ENCODE measurements around the gene PYCR2.
A peak's percentile ranks its signal among the peaks of the same experiment; 100 is the strongest.
"Not testable (repeated sequence)": the region's sequence is repeated elsewhere in the genome, so short reads cannot be mapped to it uniquely, and the experiment has no call there.

PYCR2 gene

DNA sequence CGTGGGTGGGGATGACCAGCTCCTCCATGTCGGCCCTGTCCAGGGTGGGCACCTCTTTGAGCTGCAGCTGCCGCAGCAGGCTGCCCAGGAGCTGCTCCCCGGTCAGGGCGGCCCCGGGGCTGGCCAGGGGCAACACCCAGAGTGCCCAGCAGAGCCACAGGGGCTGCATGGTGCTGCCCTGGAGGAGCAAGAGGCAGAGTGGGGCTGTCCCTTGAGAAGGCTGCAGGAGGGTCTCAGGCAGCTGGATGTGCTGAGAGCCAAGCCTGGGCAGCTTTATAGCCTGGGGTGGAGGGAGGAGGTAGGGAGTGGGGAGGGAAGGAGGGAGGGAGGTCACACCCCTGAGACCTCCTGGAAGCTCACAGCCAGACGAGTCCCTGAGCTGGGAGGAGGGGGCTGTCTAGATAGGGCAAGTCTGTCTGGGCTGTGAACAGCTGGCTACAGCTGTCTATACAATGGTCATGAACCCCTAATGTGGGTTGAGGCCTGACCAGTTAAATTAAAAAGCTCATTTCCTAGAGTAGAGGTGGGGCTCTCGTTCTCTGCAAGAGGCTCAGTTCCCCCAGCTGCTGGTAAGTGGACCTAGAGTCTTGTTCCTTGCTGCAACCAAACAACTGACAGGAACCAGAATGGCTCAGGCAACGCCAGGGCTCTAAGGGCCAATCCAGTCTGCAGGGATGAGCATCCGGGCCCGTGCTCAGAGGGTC, 35.0 kb downstream of the PYCR2 start, which contains the start of gene LEFTY1:
Gene LEFTY1, minus strand, starts transcription at position 249 of the 704 bp plus-strand sequence. Its CDS starts 80 bp downstream, at position 169.
- no peak for DNase-seq

- no peak for DNase-seq
Measured at GRCh38 chr1:225888289-225888897, 35.7 kb downstream of the PYCR2 start.

GRCh38 chr1:225887554-225888288, 36.3 kb downstream of the PYCR2 start:
- not testable (repeated sequence) for DNase-seq

DNA sequence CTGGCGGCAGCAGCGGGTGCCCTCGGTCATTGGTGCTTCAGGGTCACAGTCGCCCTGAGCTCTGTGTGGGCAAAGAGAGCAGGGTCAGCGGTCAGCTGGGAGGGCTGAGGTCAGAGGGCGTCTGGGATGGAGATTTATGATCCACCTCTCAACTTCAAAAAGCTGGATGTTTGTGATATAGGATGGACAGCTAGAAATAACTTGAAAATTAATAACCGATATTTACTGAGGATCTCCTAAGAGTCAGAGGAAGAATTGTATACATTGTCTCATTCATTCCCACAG, 37.1 kb downstream of the PYCR2 start:
- DNase-seq, result no peak

DNA sequence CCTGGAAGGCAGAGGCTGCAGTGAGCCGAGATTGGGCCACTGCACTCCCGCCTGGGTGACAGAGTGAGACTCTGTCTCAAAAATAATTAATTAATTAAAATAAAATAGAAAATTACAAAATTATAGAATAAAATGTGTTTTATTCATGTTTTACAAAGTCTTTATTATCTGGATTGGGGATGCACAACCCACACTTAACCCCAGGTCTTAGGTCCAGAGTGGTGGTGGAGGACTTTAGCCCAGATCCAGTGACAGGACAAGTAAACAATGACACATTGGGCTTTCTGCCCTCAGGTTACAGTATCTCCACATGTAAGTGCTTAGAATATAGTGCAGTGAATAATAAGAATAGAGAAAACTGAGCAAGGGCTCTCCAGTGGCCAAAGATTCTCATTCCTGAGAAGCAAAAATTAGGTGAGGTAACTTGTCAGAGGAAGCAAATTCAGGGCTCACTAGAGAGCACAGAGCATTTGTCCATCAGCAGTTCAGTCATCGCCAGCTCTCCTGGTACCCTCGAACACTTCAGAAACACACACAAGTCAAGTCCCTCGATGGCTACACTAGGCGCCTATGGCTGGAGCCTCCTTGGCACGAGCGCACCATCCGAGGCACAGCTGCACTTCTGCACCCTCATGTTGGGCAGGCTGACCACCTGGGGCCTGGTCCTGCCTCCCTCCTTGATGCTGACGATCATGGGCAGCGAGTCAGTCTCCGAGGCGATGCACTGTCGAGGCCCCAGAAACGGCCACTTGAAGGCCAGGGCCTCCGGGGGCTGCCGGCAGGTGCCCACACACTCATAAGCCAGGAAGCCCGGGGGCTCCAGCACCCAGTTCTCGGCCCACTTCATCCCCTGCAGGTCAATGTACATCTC, 37.7 kb downstream of the PYCR2 start:
- DNase-seq, result no peak

DNA sequence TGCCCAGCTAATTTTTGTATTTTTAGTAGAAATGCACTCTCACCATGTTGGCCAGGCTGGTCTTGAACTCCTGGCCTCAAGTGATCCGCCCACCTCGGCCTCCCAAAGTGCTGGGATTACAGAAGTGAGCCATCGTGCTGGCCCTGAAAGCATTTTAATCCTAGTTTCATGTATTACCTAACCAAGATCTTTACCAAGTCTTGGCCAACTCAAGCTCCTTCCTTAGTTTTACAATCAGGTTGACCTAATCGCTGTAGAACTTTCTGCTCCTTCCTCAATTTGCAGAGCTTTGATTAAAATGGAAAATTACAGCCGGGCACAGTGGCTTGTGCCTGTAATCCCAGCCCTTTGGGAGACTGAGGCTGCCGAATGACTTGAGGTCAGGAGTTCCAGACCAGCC, 38.7 kb downstream of the PYCR2 start:
- no peak for DNase-seq

DNA sequence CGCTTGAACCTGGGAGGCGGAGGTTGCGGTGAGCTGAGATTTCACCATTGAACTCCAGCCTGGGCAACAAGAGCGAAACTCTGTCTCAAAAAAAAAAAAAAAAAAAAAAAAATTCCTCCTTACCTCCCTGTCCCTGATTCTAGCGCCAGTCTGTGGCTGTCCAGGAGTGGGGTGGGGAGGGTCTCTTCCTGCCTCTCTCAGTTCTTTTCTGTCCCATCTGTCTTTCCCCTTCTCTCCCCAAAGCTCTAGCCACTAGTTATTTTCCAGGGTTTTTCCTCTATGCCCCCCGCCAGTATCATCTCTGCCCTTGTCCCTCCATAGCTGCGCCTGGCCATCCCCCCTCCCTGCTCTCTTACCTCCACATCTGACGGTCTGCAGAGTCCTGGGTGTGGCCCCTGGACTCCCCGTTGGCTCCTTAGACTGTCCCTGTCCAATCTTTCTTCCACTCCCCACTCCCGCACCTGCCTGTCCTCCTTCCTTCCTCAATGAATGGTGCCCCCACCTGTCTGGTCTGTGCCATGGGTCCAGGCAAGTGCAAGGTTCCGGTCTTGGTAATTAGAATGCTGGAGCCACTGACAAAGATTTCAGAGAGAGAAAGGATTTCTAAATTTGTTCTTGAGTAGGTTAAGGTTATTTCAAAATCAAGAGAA, 40.3 kb downstream of the PYCR2 start:
- DNase-seq, result no peak

DNA sequence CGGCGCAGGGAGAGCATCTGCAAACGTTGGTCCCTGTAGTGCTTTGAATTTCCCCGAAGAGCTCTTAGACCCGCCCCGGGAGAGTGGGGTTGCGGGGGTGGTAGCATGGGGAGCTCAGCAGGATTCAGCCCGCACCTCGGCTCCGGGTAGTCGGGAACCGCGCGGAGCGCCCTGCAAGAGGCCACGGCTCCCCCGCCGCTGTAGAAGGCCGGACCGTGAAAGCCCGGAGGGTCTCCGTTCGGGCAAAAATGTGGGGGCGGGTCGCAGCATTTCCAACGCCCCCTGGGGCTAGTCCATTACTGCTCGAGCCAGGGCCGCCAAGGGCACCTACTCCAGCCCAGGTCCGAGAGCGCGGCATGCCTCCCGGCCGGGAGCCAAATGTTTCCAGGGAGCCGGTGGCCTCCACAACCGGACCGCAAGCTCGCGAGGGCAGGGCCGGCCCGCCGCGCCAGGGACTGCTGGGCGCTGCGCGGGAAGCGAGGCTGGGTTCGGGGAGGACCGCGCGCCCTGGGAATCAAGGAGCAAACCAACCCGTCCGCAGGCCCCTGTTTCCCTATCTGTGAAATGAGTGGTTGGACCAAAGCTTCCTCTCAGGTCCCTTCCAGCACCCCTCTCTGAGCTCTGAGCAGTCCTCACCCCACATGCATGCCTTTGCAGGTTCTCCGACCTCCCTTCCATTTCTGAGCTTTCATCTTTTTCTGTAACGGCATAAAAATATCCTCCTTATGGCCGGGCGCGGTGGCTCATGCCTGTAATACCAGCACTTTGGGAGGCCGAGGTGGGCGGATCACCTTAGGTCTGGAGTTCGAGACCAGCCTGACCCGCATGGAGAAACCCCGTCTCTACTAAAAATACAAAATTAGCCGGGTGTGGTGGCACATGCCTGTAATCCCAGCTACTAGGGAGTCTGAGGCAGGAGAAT, 41.1 kb downstream of the PYCR2 start:
- DNase-seq, result peak; percentile 75

DNA sequence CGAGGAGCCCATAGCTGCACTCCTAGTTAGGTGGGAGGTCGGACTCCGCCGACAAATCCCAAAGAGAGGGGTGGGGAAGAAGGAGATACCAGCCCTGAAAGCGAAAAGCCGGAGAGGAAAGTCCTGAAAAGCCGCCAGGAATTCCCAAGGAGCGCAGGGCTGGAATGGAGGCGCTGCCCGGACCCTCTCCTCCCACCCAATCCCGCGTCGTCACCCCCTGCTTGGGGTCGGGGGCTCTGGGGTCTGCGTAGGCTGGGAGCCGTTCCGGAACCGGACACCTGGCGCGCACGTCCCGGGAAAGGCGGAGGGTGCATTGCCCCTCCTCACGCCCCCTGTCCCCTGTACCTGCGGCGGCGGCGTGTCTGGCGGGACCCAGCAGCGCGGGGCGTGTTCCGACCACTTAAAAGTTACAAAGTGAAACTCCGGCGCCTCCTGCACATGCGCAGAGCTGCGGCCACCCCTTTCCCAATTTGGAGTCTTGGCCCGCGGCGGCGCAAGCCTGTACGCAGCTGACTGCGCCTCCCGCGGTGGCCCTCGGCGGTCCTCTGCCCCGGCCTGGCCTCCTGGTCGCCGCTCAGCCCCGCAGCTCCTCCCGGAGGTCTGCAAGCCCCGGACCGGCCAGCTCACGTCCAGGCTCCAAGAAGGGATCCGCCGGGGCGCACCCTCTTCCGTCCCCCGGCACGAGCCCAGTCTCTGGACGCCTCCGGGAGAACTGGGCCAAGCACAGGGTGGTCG, 41.9 kb downstream of the PYCR2 start, which contains the start of gene TMEM63A:
Gene TMEM63A, minus strand, starts transcription at position 422 of the 735 bp plus-strand sequence. CDS start 4,800 bp downstream, outside the sequence.
- peak; percentile 94 for DNase-seq

DNA sequence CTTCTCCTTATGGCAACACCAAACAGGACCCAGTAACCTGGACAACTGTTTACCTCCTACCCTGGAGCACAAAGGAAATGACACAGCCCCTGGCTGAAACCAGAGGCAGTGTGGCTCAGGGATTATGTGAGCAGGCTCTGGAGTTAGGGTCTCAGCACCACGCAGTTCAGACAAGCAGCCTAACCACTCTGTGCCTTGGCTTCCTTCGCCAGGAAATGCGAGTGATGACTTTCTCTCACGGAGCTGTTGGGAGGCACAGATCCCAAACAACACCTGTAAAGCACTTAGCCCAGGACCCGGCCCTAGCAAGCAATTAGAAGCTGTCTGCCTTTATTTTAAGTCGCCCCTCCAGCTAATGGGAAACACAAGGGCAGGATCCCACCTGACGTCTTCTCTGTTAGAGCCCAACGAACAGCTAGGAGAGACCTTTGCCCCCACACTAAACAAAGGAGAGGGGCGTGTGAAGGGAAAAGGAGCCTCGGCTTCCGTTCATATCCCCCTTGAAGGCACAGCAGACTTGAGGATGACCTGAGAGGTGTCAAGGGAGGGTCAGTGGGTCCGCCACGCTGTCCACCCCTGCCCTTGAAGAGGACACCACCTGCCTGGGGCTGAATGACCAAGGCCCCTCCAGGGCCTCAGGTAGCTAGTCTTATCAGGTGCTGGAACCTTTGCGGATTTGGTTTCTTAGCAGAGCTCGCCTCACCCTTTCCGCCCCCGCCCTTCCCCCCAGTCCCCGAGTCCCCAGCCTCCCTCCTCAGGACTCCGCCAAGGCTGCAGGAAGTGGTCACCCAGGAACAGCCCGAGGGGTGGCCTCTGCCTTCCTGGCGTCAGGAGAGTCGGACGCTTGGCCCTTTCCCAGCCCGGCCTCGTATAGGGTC, 42.7 kb downstream of the PYCR2 start:
- DNase-seq, result peak; percentile 73

DNA sequence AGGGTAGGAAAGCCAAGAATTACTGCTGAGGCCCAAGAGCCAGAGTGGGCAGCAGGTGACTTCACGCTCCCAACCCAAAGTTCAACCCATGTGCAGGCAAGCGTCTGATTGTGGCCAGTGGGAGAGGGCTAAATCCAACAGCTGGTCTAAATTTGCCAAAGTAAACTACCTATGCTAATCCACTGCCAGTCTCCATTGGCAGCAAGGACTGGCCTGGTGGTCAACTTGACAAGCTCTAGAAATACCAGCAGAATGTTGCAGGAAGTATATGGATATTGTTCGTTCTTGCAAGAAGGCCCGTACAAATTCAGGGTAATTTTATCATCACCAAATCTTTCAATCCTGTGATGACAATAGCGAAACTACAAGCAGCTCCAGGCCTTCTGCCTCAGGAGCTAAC, 43.4 kb downstream of the PYCR2 start:
- DNase-seq, result no peak

DNA sequence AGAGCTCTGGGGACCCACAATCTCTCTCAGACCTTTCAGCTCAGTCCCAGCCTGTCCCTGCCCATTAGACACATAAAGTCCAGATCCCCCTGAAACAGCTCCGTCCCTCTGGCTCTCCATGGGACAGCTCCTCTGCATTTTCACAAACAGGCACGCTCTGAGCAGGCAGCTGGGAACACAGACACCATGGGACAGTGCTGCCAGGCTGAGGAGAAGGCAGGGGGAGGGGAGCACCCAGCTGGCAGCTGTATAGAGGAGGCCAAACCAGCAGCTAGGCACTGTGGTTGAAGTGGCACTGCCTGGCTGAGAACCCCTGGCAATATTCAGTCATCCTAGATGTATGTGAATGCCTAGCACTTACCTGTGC, 43.8 kb downstream of the PYCR2 start:
- no peak for DNase-seq

- no peak for DNase-seq
Measured at GRCh38 chr1:225879521-225880221, 44.4 kb downstream of the PYCR2 start.

- DNase-seq, result no peak
Measured at GRCh38 chr1:225878282-225878681, 45.8 kb downstream of the PYCR2 start.

DNA sequence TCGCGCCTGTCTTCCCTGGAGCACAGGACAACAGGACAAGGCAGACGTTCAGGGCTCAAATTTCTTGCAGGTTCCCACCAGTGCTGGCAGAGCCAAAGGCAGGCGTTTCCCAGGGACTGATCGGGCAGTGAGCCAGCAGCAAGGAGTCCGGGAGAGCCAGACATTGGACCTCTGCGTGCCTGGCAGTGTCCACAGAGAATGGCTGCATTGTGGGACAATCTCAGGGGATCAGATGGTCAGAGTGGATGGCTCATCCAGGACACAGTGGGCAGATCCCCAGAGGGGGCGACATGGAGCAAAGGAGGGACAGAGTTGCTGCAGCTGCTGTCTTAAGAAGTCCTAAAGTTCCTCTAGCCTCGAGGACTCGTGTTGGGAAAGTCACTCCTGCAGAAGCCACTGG, 46.5 kb downstream of the PYCR2 start:
- DNase-seq, result no peak

DNA sequence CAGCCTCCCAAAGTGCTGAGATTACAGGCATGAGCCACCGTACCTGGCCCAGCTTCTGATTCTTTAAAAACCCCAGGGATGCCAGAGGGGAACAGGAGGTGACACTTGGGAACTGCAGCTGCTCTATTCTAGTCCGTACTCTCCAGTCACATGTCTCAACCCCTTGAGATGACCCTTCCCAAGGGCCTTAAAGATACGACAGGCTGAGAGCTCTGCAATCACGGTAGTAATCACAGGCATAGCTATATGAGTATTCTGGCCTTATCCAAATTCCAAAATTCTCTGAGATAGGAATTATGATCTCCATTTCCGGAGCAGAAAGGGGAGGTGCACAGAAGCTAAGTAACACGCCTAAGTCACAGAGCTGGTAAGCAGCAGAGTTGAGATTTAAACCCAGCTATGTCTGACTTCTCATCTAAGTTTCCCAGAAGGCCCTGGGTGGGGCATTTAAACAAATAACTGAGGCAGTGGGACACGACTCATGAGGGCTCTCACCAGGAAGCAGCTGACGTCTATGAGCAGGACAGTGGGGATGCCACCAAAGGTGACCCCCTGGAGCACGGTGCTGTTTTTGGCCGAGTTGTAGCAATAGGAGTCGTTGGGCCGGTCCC, 47.0 kb downstream of the PYCR2 start:
- DNase-seq, result no peak

DNA sequence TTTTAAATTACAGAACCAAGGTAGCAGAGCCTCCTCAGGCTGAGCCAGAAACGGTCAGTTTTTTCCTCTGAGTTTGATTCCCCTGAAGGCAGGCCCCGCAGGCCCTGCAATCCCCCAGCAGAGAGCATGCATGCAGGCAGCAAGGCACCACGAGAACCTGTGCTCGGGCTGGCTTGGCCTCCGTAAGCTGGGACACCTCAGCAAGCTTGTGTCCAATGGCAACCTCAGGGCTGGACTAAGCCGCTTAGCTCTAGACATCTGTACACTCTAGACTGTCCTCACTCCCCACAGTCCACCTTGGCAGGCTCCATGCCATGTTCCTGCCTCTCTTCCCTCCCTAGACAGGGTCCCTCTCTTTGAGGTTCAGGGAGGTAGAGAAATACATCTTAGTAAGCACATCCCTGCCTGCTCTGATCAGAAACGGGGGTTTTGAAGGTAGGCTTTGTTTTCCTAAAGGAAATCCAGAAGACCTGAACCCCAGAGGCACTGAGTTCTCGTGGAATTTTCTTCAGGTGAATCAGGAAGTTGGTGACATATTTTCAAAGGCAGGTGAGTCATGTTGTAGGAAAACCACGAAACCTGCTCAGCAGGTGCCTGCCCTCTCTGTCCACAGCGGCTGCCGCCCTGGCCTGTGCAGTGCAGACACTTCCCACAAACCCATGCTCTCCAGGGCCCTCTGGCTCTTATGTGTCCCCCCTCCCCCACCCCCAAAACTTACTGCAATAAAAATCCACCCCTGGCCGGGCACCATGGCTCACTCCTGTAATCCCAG, 48.8 kb downstream of the PYCR2 start:
- DNase-seq, result no peak

DNA sequence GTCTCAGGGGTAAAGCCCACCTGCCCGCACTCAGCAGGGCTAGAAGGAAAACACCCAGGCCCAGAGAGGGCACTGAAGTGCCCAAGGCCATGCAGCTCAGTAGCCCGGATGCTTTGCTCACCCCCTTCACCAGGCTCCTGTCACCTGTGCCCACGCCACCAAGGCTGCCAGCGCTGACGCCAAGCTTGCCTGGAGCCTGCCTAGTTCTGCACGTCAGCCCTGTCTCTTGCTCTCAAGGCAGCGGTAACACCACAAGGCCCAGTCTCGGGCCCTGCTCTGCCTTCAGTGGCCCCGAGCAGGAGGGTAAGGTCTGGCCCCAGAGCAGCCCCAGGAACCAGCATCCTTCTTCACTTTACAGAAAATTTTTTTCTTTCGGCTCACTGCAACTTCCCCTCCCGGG, 49.6 kb downstream of the PYCR2 start:
- no peak for DNase-seq

Data from activated CD8-positive, alpha-beta memory T cell treated with anti-CD3 and anti-CD28 coated beads for 24 hours (primary cell).